Measurements from ENCODE around the gene GMNC.
"Not testable (repeated sequence)": the region's sequence is repeated elsewhere in the genome, so short reads cannot be mapped to it uniquely, and the experiment has no call there.

GMNC gene

GRCh38 chr3:190862209-190863118 is at the start of gene GMNC:
Gene GMNC, minus strand, starts transcription at chr3:190862694. Its CDS starts 79 bp downstream, at chr3:190862615.
- DNase-seq: peak; percentile 8

DNA sequence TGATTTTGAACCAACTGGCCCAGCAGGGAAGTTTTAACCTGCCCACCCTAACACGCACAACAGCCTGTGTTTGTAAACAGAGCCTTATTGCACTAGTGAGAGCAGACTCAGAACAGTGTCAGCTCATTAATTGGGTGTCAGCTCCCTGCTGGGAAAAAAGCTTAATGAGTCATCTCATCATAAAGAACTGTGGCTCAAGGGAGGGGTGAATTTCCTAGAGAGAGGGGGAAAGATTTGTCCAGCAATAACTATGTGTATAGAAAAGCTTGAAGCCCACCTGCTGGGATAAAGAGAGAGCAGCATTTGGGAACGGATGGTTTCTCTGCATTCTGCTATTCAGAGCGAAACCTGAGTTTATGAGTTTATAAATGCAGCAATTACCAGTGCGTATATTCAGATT is 48.9 kb upstream of the GMNC start:
- DNase-seq: no peak

GRCh38 chr3:190909908-190910307 is 47.4 kb upstream of the GMNC start:
- DNase-seq: no peak

- DNase-seq: no peak
Measured at GRCh38 chr3:190903156-190903555, 40.7 kb upstream of the GMNC start.

DNA sequence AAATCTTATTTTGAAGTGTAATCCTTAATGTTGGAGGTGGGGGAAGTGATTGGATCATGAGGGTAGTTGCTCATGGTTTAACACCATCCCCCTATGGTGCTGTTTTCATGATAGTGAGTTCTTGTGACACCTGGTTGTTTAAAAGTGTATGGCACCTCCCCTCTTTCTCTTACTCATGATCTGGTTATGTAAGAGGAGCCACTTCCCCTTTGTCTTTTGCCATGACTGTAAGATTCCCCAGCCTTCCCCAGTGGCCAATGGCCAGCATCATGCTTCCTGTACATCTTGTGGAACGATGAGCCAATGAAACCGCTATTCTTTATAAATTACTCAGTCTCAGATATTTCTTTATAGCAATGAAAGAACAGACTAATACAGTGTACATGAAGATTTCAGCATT is 39.8 kb upstream of the GMNC start:
- DNase-seq: no peak

DNA sequence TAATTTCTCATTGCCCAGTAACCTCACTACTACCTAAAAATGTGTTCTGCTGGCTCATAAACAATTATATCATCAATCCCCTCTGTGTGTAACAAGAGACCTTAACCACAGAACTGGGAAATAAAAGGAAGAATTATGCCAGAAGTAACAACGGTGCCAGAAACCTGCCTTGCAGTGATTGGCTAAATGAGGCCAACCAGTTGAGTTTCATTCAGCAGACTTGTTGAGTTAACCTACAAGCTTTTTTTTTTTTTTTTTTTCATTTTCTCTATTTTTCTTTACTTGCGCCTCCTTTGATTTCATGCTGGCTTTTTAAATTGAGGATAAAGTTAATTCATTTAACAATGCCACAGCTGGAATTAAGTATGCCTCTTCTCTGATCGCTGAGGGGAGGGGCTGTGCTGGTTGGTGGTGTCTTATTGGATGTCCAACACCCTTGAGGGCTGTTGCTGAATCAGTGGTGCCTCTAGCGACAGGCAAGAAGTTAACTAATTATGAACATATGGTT is 30.0 kb upstream of the GMNC start:
- DNase-seq: no peak

- DNase-seq: no peak
Measured at GRCh38 chr3:190886945-190887344, 24.5 kb upstream of the GMNC start.

DNA sequence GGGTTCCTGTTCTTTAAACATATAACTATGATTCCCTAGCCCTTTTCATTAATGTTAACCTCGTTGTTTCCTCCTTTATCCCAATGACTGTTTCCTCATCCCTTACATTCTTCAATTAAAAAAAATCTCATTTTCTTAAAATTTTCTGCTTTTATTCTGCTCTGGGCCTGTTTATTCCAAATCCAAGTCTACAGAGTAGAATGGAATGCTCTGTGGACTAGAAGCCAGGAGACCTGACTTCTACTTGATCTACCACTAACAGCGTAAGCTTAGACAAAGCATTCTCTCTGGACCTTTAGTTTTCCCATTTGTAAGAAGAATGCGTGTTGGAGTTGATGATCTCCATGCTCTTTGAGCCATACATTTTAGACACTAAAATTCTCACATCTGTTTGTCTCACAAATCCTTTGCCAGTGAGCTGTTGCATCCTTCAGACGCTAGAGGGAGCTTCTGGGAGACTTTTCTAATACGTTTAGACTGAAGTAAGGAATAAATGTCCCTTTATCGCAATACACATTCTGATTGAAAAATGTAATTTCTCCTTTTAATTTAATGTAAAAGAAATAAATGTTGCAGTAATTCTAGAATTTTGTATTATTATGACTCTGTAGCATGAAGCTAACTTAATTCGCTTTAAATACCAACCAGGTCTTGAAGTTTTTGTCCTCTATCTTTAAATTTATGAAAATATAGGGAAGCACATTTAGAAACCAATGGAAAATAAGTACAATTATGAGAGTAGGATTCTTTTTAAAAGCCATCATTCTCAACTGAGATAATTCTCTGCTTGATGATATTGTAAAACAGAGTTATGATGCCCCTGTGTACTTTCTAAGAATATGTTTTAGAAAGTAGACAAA is 21.7 kb upstream of the GMNC start:
- peak; percentile 26 for DNase-seq

DNA sequence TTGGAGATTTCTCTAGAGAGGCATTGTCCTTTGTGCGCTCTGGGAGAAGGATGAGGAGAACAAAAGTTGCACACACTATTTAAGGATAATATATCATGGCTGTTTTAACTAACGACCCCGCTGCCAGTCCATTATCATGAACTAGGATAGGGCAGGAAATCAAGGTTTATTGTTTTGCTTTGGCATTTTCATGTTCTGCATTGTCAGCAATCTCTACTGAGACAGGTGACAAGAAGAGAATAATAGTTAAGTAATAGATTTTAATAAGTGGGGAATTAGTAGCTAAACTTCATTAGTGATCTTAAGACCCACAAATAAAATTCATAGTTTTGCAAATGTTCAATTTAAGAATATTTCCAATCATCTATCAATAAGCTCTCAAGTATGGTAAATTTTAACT is 20.6 kb upstream of the GMNC start:
- DNase-seq: no peak

GRCh38 chr3:190877925-190878324 is 15.4 kb upstream of the GMNC start:
- no peak for DNase-seq

- DNase-seq: not testable (repeated sequence)
Measured at GRCh38 chr3:190876433-190876832, 13.9 kb upstream of the GMNC start.

GRCh38 chr3:190875061-190875460 is 12.6 kb upstream of the GMNC start:
- DNase-seq: not testable (repeated sequence)

DNA sequence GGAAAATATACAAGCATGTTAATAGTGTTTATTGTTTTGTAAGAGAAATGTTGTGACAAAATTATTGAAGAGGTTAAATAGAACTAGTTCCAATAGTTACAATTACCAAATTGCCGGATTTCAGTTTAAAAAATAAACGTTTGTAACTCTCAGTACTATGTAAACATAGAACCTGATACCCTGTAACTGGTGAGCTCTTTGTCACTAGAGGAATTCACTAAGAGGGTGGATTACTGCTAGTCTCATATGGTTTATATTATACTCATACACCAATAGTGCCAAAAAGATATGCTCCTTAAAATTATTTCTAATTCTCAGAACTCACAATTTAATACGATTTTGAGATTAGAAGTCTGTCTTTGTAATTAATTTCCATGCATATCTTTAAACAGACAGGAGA is 7.6 kb upstream of the GMNC start:
- DNase-seq: no peak

DNA sequence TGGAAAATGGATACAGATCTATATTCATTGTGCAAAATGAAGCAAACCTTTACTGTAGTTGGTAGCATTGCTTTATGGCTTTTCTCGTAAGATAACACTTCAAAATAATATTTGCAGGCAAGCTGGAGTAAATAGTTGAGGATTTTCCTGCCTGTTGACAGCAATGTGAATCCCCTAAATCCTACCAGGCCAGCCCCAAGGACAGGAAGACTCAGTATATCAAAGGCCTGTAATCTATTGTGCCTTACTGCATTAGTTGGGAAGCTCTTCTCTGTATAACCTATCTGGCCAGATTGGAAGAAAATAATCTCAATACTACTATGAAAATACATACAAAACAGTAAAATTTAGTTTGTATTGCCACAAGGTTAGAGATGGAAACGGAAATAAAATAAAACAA is 4.6 kb upstream of the GMNC start:
- no peak for DNase-seq

- no peak for DNase-seq
Measured at GRCh38 chr3:190865828-190866227, 3.3 kb upstream of the GMNC start.

- no peak for DNase-seq
Measured at GRCh38 chr3:190865419-190865818, 2.9 kb upstream of the GMNC start.

DNA sequence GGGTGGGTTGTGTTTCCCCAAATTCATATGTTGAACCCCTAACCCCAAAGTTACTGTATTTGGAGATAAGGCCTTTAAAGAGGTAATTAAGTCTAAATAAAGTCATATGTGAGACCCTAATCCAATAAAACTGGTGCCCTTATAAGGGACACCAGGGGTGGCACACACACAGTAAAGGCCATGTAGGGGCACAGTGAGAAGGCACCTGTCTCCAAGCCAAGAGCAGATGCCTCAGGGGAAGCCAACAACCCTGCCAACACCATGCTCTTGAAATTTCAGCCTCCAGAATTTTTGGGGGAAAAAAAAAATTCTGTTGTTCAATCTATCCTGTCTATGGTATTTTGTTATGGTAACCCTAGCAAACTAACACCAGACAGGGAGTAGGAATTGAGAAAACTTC is 1.5 kb upstream of the GMNC start:
- no peak for DNase-seq

DNA sequence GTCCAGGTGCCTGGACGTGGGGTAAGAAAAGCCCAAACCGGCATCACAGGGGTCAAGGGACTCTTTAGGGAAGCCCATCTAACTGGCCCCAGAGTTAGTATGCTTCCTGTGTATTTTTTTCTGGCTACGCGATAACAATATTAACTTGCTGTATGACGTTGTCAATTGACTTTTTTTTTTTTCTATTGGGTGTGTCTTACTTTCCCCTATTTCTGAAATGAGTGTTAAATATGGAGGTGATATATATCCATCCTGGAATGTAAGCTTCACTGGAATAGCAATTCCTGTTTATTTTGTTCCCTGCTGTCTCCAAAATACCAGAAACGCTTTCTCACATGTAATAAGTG is 598 bp upstream of the GMNC start:
- no peak for DNase-seq

DNA sequence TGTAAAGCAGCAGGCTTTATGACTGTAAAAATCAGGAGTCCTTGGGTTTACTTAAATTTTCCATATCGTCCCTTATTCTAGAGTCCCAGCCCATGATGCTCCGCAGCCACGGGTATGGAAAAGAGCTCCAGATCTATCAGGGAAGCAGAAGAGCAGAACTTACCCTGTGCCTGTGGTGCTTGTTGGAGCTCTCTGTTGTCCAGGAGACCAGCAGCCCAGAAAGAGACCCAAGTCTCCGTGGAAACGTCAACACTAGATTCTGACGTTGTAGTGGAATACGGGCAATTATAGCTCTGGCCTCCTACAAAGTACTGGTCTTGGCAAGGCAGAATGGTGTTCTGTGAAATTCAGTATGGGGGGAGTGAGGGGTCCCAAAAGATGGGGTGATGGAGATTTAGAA is 2.0 kb downstream of the GMNC start:
- no peak for DNase-seq

- no peak for DNase-seq
Measured at GRCh38 chr3:190855151-190855550, 7.3 kb downstream of the GMNC start.

GRCh38 chr3:190854062-190854461 is 8.4 kb downstream of the GMNC start:
- DNase-seq: no peak

GRCh38 chr3:190853464-190853863 is 9.0 kb downstream of the GMNC start:
- no peak for DNase-seq

DNA sequence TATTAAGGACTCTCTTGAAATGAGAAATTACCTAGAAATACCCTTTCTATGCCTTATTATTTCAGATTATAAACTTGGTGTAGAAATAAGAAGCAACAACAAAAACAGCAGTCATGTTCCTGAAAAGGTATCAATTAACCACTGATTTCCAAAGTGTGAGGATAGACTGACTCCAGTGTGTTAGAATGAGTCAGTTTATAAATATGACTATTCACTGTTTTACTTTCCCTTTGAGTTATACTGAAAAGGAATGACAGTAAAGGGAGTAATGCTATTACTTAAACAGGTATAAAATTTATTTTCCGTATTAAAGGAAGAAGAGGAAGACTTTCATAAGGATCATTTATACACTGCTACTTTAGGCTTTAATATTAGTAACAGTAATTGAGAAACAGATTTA is 12.9 kb downstream of the GMNC start:
- DNase-seq: no peak

- no peak for DNase-seq
Measured at GRCh38 chr3:190848870-190849269, 13.6 kb downstream of the GMNC start.
